ENCODE measurements around the gene PTCD2. TPM values are rescaled to one million over a fixed set of nuclear protein-coding genes. Genes with fewer than 3 reads are reported as not detected.

Gene PTCD2
- 1 to 10 TPM; 4.3 to 8.5 (median 6.7) TPM for total RNA-seq
- long read RNA-seq: 0 reads

- peaks cover 0 to 8% (median 2%) of the 10 kb centered on the region in 4 donors for H3K36me3 ChIP-seq
- H3K4me3 ChIP-seq: peak within 1 kb of the TSS; percentile 67 to 97 (median 90)
- peak; percentile 95 to 97 (median 96) for DNase-seq
- H3K4me1 ChIP-seq: peaks cover 0 to 14% (median 0%) of the 10 kb centered on the region in 4 donors
- TF ChIP-seq POLR2A (IDR thresholded peaks at IDR 0.05) (peak; percentile 69), CTCF (IDR thresholded peaks at IDR 0.05) (peak in 1 of 4 donors; percentile 13)
- peak; percentile 100 for ATAC-seq
- no peaks in the 10 kb centered on the region for H3K9me3 ChIP-seq
- intact Hi-C loops (cut with DNase I): loop anchor here in 1 of 2 donors (10.0 kb wide), 1 partner anchor 175 kb away; no protein-coding TSS in a partner anchor
- 0% methylated on average over 14 of the region's 40 CpGs for WGBS (ENCODE audit: insufficient coverage, low coverage, low lambda C conversion rate, missing lambda C conversion rate)
- H3K27ac ChIP-seq: peak within 1 kb of the TSS; percentile 1 to 60 (median 42)
- no peaks in the 10 kb centered on the region for H3K27me3 ChIP-seq
These were observed at the start of gene PTCD2, which contains the start of gene MRPS27 for GRCh38 chr5:72319976-72320752. Gene PTCD2, plus strand, starts transcription at chr5:72320373. Its CDS starts 10 bp downstream, at chr5:72320383. Gene MRPS27, minus strand, starts transcription at chr5:72320240. Its CDS starts 19 bp downstream, at chr5:72320221.

GRCh38 chr5:72271702-72272101 lies 48.5 kb upstream of the PTCD2 start:
- no peak overlapping the region for H3K4me3 ChIP-seq
- TF ChIP-seq CTCF (IDR thresholded peaks at IDR 0.05) (no peak), POLR2A (IDR thresholded peaks at IDR 0.05) (no peak)
- no peaks in the 10 kb centered on the region for H3K27me3 ChIP-seq
- H3K36me3 ChIP-seq: peaks cover 0 to 4% (median 0%) of the 10 kb centered on the region in 4 donors
- intact Hi-C loops (cut with DNase I): no loop called here
- DNase-seq (no peak), ATAC-seq (no peak)
- H3K9me3 ChIP-seq: no peaks in the 10 kb centered on the region
- H3K27ac ChIP-seq: no peak overlapping the region
- WGBS (ENCODE audit: insufficient coverage, low coverage, low lambda C conversion rate, missing lambda C conversion rate): 87% methylated on average over 3 of the region's 3 CpGs
- H3K4me1 ChIP-seq: no peaks in the 10 kb centered on the region

GRCh38 chr5:72272398-72272797 lies 47.8 kb upstream of the PTCD2 start:
- no peaks in the 10 kb centered on the region for H3K9me3 ChIP-seq
- no peak overlapping the region for H3K4me3 ChIP-seq
- intact Hi-C loops (cut with DNase I): no loop called here
- no peak for DNase-seq
- no peak overlapping the region for H3K27ac ChIP-seq
- TF ChIP-seq POLR2A (IDR thresholded peaks at IDR 0.05) (no peak), CTCF (IDR thresholded peaks at IDR 0.05) (no peak)
- no peak for ATAC-seq
- H3K36me3 ChIP-seq: peaks cover 0 to 4% (median 0%) of the 10 kb centered on the region in 4 donors
- 63% methylated on average over 4 of the region's 4 CpGs for WGBS (ENCODE audit: insufficient coverage, low coverage, low lambda C conversion rate, missing lambda C conversion rate)
- no peaks in the 10 kb centered on the region for H3K4me1 ChIP-seq
- no peaks in the 10 kb centered on the region for H3K27me3 ChIP-seq

- Histone ChIP-seq H3K27me3 (no peaks in the 10 kb centered on the region), H3K4me1 (no peaks in the 10 kb centered on the region), H3K4me3 (no peak overlapping the region), H3K36me3 (peaks cover 0 to 4% (median 0%) of the 10 kb centered on the region in 4 donors), H3K9me3 (no peaks in the 10 kb centered on the region), H3K27ac (no peak overlapping the region)
- intact Hi-C loops (cut with DNase I): no loop called here
- TF ChIP-seq POLR2A (IDR thresholded peaks at IDR 0.05) (no peak), CTCF (IDR thresholded peaks at IDR 0.05) (no peak)
- WGBS (ENCODE audit: insufficient coverage, low coverage, low lambda C conversion rate, missing lambda C conversion rate): 95% methylated on average over 7 of the region's 7 CpGs
- no peak for DNase-seq
- ATAC-seq: no peak
These were observed 46.6 kb upstream of the PTCD2 start for GRCh38 chr5:72273547-72273946.

Data from right lobe of liver (tissue), 6 donors.